RWPE1 (cell line): ENCODE measurements around the gene GLIS2.

Source experiments
- CTCF ChIA-PET: fragments of 350-600 bp; sonication (Branson Sonifier 250); formaldehyde crosslinking; extraction: SDS; loops from one replicate; lab custom pipeline; 2021; lab: Yijun Ruan, JAX
- POLR2A ChIA-PET: fragments of 400-600 bp; formaldehyde crosslinking; extraction: SDS; loops from one replicate; lab custom pipeline; 2020; ENCODE audit warnings: antibody characterized with exemption; ENCODE audit not compliant: low non-redundant PET; lab: Yijun Ruan, JAX
- DNase-seq: peaks from one replicate; pipeline ENCODE4 v3.0.0; 2012; ENCODE audit warnings: low spot score
- H3K27ac ChIP-seq: fragments of 450-650 bp; 2 replicates; pipeline ENCODE4 v1.5.1; 2017
- TF ChIP-seq, protein P1 (sequence below): fragments of 450-650 bp; conservative IDR thresholded peaks from 2 replicates; pipeline ENCODE4 v1.5.1; 2017; ENCODE audit warnings: low read depth, mild to moderate bottlenecking

GLIS2 gene

DNA sequence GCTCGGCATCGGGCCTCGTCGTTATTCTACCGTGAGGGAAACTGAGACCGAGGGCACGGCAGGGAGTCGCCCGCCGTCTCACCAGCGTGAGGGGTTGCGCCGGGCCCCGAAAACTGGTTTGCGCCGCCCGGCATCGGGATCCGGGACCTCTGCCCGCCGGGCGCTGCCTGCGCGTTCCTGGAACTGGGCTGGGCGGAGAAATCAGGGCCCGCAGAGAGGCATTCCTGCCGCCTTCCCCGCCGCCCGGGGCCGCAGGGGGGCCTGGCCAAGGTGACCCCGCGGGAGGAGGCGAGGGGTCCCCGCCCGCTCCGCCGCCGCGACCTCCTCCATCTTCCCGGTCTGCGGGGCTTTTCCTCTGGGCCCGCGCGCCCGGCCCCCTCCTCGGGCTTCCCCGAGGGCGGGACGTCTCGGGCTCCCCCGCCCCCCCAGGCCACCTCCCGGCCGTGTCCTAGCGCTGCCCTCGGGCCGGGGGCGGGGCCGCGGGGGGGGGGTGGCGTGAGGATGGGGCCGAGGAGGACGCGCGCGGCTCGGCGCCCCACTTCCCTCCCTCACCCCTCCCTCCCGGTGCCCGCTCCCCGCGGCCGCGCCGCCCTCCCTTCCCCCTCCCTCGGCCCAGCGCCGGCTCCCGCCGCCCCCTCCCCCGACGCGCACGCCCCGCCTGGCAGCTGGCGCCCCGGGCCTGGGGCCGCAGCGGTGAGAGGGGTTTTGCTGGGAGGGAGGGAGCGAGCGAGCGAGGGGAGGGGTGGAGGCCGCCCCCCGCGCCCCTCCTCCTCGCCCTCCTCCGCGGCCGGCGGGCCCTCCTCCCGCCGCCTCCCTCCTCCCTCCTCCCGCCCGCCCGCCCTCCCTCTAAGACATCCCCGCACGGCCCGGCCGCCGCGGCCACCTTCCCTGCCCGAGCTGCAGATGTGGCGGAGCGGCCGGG, at the start of gene GLIS2:
GLIS2 (plus strand) TSS at position 882 of the 922 bp plus-strand sequence. CDS start 16,214 bp downstream, outside the sequence.
- CTCF ChIA-PET = no interaction called here
- TF ChIP-seq, protein P1, sequence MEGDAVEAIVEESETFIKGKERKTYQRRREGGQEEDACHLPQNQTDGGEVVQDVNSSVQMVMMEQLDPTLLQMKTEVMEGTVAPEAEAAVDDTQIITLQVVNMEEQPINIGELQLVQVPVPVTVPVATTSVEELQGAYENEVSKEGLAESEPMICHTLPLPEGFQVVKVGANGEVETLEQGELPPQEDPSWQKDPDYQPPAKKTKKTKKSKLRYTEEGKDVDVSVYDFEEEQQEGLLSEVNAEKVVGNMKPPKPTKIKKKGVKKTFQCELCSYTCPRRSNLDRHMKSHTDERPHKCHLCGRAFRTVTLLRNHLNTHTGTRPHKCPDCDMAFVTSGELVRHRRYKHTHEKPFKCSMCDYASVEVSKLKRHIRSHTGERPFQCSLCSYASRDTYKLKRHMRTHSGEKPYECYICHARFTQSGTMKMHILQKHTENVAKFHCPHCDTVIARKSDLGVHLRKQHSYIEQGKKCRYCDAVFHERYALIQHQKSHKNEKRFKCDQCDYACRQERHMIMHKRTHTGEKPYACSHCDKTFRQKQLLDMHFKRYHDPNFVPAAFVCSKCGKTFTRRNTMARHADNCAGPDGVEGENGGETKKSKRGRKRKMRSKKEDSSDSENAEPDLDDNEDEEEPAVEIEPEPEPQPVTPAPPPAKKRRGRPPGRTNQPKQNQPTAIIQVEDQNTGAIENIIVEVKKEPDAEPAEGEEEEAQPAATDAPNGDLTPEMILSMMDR = no peak
- peak; percentile 81 for DNase-seq
- H3K27ac ChIP-seq = peak within 1 kb of the TSS; percentile 97
- POLR2A ChIA-PET = no interaction called here

DNA sequence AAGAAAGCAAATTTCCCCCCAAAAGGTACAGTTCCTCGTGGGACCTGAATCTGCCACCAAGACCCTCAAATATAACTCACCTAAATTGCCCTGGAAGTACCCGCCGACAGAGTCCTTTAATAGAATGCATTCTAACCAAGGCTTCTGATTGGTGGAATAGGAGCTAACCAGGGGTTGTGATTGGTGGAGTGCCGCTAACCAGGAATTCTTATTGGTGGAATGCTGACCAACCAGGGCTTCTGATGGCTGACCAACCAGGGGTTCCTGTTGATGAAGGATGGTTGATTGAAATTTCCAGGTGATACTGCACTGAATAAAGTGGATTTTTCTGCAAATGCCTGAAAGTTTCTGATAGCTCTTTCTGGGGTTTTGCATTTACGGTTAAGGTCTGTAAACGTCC, 49.5 kb upstream of the GLIS2 start:
- ChIA-PET CTCF (interaction anchor here (2.2 kb wide), 1 partner anchor 12 kb away, joined by 8 read pairs; no protein-coding TSS in a partner anchor), POLR2A (no interaction called here)
- peak; percentile 64 for DNase-seq
- TF ChIP-seq, protein P1 = no peak
- H3K27ac ChIP-seq = peak overlapping the region; percentile 59

DNA sequence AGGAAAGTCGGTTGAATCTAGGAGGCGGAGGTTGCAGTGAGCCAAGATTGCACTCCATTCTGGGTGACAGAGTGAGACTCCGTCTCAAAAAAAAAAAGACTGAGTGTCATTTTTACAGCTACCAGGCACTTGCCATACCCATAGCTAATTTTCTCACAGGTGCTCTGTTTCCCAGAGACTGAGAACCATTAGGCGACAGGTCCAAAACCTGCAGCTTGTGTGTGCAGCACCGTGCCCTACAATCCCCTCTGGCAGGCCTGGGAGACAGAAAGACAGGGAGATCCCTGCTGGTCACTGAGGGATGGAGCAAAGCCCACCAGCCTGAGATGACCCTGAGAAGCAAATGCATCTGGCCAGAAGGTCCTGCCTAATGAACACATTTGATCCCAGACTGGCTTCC, 45.8 kb upstream of the GLIS2 start:
- H3K27ac ChIP-seq = peak overlapping the region; percentile 99
- no peak for DNase-seq
- CTCF ChIA-PET = interaction anchor here (1.3 kb wide), 1 partner anchor 133 kb away, joined by 8 read pairs; no protein-coding TSS in a partner anchor
- POLR2A ChIA-PET = interaction anchor here (0.7 kb wide), 1 partner anchor 61 kb away, joined by 3 read pairs; no protein-coding TSS in a partner anchor
- TF ChIP-seq, protein P1 = no peak

DNA sequence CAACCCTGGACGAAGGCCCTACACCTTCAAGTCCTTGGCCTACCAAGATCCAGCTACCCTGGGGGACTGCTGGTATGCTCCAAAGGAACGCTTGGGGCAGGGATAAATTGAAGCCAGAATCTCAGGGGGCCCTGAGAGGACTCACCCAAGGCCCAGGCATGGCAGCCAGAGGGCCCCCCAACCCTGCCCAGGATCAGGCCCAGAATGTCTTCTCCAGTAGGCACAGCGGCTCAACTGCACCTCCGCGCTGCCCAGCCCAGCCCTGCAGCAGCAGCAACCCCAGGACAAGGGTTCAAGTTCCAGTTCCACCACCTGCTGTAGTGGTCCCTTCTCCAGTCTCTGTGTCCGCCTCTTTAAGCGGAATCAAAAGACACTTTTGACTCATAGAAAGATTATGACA, 45.3 kb upstream of the GLIS2 start:
- TF ChIP-seq, protein P1 = no peak
- peak overlapping the region; percentile 99 for H3K27ac ChIP-seq
- ChIA-PET CTCF (interaction anchor here (0.5 to 1.3 kb wide), 2 partner anchors 20 to 132 kb away, joined by 4 to 8 read pairs; no protein-coding TSS in a partner anchor), POLR2A (no interaction called here)
- no peak for DNase-seq

DNA sequence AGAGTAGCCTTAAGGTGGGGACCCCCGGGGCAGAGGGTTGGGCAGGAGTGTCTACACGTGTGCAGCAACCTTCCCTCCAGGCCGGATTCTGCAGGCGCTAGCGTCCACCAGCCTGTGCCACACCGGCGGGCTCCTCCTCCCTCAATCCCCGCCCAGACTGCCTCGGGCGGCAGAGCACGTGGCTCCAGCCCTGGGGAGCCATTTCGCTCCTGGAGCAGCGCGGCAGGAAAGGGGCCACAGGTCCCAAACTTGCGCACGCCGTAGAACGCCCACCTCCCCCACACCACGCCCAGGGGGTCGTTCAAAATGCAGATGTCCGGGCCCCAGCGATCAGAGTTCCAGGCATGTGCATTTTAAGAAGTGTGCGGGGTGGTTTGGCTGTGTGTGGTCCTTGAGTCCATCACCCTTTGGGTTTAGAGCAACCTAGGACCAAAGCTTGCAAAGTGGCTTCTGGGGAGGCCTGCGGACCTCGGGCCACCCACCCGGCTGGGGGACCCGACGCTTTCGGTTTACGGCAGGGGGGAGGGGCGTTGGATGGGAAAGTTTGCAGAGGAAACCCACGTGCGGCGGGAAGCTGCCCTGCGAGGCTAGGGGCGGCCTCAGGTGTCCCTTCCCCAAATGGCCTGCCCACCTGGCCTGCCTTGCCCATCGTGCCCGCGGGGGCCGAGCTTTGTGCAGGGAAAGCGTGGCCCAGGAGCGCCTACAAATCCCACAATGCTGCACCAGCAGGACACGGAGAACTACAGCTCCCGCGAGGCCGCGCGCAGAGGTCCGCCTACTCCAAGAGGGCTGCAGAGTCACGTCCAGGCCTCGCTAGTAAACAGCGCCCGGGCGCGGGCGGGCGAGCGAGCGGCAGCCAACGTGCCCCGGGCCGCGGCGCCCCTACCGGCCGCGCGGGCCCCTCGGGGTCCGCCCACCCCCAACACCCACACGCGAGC, 44.4 kb upstream of the GLIS2 start:
- peak overlapping the region; percentile 99 for H3K27ac ChIP-seq
- TF ChIP-seq, protein P1 = 0 out of 2 replicates have a peak, but pooled peaks have one; percentile 28
- peak; percentile 89 for DNase-seq
- ChIA-PET POLR2A (interaction anchor here (0.6 to 1.1 kb wide), 4 partner anchors 18 to 1309 kb away, joined by 3 to 5 read pairs (median 4); no protein-coding TSS in a partner anchor), CTCF (interaction anchor here (0.6 to 1.3 kb wide), 5 partner anchors 17 to 176 kb away, joined by 3 to 11 read pairs (median 4); no protein-coding TSS in a partner anchor)
